ENCODE data around the gene ROR2.

DNA sequence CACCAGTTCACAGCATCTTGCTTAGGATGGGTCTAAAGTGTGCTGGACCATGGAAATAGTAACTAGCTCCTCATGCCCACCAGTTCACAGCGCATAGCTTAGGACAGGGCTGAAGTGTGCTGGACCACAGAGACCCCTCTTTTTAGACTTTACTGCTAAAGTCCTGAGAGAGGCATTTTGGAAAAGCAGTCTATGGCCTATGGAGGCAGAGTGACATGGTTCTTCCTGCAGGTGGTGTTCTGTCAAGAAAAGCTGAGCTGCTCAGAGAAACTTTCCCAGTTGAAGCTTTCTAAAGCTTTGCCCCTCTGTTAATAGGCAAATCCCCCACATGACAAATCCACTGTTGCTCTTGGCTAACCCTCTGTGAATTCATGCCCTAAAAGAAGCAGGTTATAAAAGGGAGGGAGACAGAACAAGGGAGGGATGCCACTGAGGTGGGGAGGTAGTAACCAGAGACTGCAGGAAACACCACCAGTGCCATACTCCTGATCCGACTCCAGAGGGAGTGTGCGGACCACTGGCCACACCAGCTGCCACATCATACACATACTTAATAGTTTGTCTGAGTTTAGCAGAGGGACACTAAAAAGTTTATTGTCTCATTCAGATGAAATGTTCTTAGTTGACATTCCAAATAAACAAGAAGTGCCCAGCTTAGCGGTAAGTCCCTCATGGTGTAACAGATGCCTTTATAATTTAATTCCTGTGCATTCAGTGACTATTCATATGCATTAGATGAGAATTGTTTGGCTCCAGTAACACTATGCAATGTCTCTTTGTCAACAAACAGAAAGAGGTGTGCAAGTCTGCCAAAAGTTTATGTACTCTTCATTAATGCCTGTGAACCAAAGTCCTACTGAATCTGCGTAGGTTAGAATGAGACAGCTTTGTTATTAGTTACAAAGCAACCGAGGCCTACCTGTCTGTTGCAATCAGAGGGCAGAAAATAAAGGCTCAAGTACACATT is 290.2 kb downstream of the ROR2 start:
- TF ChIP-seq CTCF (IDR thresholded peaks at IDR 0.05 in 8 of 11, conservative IDR thresholded peaks at IDR 0.05 in 3 of 11) (peak in 2 of 11 experiments; percentile 22), POLR2A (IDR thresholded peaks at IDR 0.05) (no peak)
